Measurements from ENCODE around the gene LAMB4.

DNA sequence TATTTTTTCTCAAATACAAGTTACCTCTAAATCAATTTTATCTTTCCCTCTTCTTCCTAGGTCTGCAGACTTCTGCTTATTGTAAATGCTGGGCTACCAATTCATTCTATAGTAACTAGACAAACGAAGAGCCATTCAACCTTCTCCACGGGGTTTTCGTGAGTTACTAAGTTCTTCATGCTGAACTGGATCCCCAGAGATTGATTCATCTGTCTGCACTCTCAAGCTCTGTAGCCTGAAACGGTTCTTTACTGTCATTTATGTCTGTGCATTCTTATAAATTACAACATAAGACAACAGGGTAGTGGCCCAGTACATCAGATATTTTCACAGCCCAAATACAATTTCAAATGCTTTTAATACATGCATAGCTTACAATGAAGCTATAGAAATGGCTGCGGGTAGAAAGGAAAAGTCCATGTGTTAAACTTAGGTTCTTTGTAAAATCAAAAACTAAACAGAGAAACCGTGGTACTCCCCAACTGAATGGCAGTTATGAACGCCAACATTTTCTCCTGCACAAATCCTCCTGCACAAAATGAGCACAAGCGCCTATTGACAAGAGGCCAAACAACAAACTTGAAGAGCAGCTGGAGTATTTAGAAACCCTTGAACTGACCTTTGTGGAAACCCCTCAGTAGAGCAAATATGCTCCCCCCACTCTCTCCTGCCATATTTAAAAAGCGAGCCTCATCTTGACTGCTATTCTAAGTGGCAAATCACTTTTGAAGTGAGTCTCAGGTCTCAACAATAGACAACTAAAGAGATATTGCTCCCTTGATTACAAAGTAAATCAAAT, 147.9 kb downstream of the LAMB4 start:
- TF ChIP-seq CTCF (IDR thresholded peaks at IDR 0.05) = no peak
- TF ChIP-seq POLR2A (IDR thresholded peaks at IDR 0.05) = no peak

All from Peyer's patch (tissue), 4 donors.